Measurements from ENCODE around the gene LUC7L2.

- no peak for TF ChIP-seq CTCF (IDR thresholded peaks at IDR 0.05)
- no peak for TF ChIP-seq POLR2A (IDR thresholded peaks at IDR 0.05)
These were observed 37.5 kb downstream of the LUC7L2 start for GRCh38 chr7:139397192-139397591.
